Mesodermal cell (in vitro differentiated cells): ENCODE measurements around the gene WWC2.

ENCODE experiments used
- H3K27ac ChIP-seq: 2 replicates; pipeline ENCODE4 v1.7.0; 2013; ENCODE audit warnings: mild to moderate bottlenecking, low read depth, low read length, moderate library complexity; ENCODE audit not compliant: severe bottlenecking
- H3K36me3 ChIP-seq: 2 replicates; pipeline ENCODE4 v1.7.1; 2013; ENCODE audit warnings: mild to moderate bottlenecking, low read length, moderate library complexity; ENCODE audit not compliant: control insufficient read depth, insufficient read depth
- H3K4me1 ChIP-seq: one replicate; pipeline ENCODE4 v1.7.1; 2013; ENCODE audit warnings: mild to moderate bottlenecking, low read length; ENCODE audit not compliant: insufficient read depth, control insufficient read depth, poor library complexity, severe bottlenecking
- H3K4me3 ChIP-seq: 2 replicates; pipeline ENCODE4 v1.7.0; 2013; ENCODE audit warnings: low read length, control low read depth, mild to moderate bottlenecking; ENCODE audit not compliant: insufficient read depth, poor library complexity, severe bottlenecking; ENCODE audit errors: extremely low read depth
- H3K9me3 ChIP-seq: 2 replicates; pipeline ENCODE4 v1.7.1; 2013; ENCODE audit warnings: mild to moderate bottlenecking, low read length, moderate library complexity; ENCODE audit not compliant: control insufficient read depth
- WGBS, 2 experiments: methylation state at CpG; one replicate each; pipeline ENCODE4 v1.1.5; 2013; ENCODE audit warnings: missing lambda C conversion rate in 2 of 2; ENCODE audit not compliant: insufficient coverage in 2 of 2; 5-methylcytosine and 5-hydroxymethylcytosine counted together

WWC2 gene

GRCh38 chr4:183223053-183223452 is 124.0 kb downstream of the WWC2 start:
- H3K36me3 ChIP-seq = peaks cover 13% of the 10 kb centered on the region
- WGBS, 2 experiments = 100% methylated on average over 1 of the region's 3 CpGs; no CpG with 5 or more reads in 1 of the 2 experiments
- no peaks in the 10 kb centered on the region for H3K4me1 ChIP-seq
- no peaks in the 10 kb centered on the region for H3K9me3 ChIP-seq
- H3K27ac ChIP-seq = no peak overlapping the region
- no peak overlapping the region for H3K4me3 ChIP-seq

GRCh38 chr4:183229397-183229796 is 130.3 kb downstream of the WWC2 start:
- Histone ChIP-seq H3K4me3 (no peak overlapping the region), H3K4me1 (no peaks in the 10 kb centered on the region), H3K9me3 (no peaks in the 10 kb centered on the region), H3K27ac (no peak overlapping the region), H3K36me3 (peaks cover 21% of the 10 kb centered on the region)

- H3K4me1 ChIP-seq = peaks cover 40% of the 10 kb centered on the region
- peaks cover 39% of the 10 kb centered on the region for H3K36me3 ChIP-seq
- 86 to 87% methylated on average over 13 of the region's 15 CpGs for WGBS, 2 experiments
- no peaks in the 10 kb centered on the region for H3K9me3 ChIP-seq
- no peak overlapping the region for H3K4me3 ChIP-seq
- peak overlapping the region; percentile 93 for H3K27ac ChIP-seq
These were observed 141.7 kb downstream of the WWC2 start for GRCh38 chr4:183240581-183241321.

- H3K9me3 ChIP-seq = no peaks in the 10 kb centered on the region
- peaks cover 38% of the 10 kb centered on the region for H3K36me3 ChIP-seq
- 47 to 86% methylated on average over 2 of the region's 4 CpGs for WGBS, 2 experiments
- no peak overlapping the region for H3K4me3 ChIP-seq
- H3K27ac ChIP-seq = peak overlapping the region; percentile 93
- H3K4me1 ChIP-seq = peaks cover 40% of the 10 kb centered on the region
These were observed 142.2 kb downstream of the WWC2 start for GRCh38 chr4:183241322-183241640.

- Histone ChIP-seq H3K27ac (peak overlapping the region; percentile 93), H3K4me3 (no peak overlapping the region), H3K4me1 (peaks cover 40% of the 10 kb centered on the region), H3K9me3 (no peaks in the 10 kb centered on the region), H3K36me3 (peaks cover 37% of the 10 kb centered on the region)
- 20 to 80% methylated on average over 1 to 4 of the region's 6 CpGs for WGBS, 2 experiments
These were observed 142.7 kb downstream of the WWC2 start for GRCh38 chr4:183241721-183242151.

- no peaks in the 10 kb centered on the region for H3K9me3 ChIP-seq
- 84 to 100% methylated on average over 2 of the region's 2 CpGs for WGBS, 2 experiments
- no peak overlapping the region for H3K4me3 ChIP-seq
- H3K36me3 ChIP-seq = peaks cover 40% of the 10 kb centered on the region
- H3K4me1 ChIP-seq = peaks cover 40% of the 10 kb centered on the region
- peak overlapping the region; percentile 93 for H3K27ac ChIP-seq
These were observed 143.2 kb downstream of the WWC2 start for GRCh38 chr4:183242291-183242690.

GRCh38 chr4:183244019-183244418 is 145.0 kb downstream of the WWC2 start:
- H3K9me3 ChIP-seq = no peaks in the 10 kb centered on the region
- H3K4me3 ChIP-seq = no peak overlapping the region
- H3K36me3 ChIP-seq = peaks cover 33% of the 10 kb centered on the region
- H3K27ac ChIP-seq = no peak overlapping the region
- H3K4me1 ChIP-seq = peaks cover 35% of the 10 kb centered on the region
- WGBS, 2 experiments = 97 to 100% methylated on average over 5 to 6 of the region's 8 CpGs

- Histone ChIP-seq H3K27ac (no peak overlapping the region), H3K4me3 (no peak overlapping the region), H3K4me1 (peaks cover 30% of the 10 kb centered on the region), H3K9me3 (no peaks in the 10 kb centered on the region), H3K36me3 (peaks cover 33% of the 10 kb centered on the region)
- WGBS, 2 experiments = 94 to 100% methylated on average over 2 of the region's 2 CpGs
These were observed 145.4 kb downstream of the WWC2 start for GRCh38 chr4:183244506-183244905.

GRCh38 chr4:183248201-183248600 is 149.1 kb downstream of the WWC2 start:
- Histone ChIP-seq H3K27ac (no peak overlapping the region), H3K36me3 (peaks cover 54% of the 10 kb centered on the region), H3K9me3 (no peaks in the 10 kb centered on the region), H3K4me3 (no peak overlapping the region), H3K4me1 (no peaks in the 10 kb centered on the region)
- WGBS, 2 experiments = no CpG with 5 or more reads among the region's 2 CpGs

- no CpG with 5 or more reads among the region's 2 CpGs for WGBS, 2 experiments
- Histone ChIP-seq H3K9me3 (no peaks in the 10 kb centered on the region), H3K36me3 (peaks cover 64% of the 10 kb centered on the region), H3K4me3 (no peak overlapping the region), H3K27ac (no peak overlapping the region), H3K4me1 (no peaks in the 10 kb centered on the region)
These were observed 150.8 kb downstream of the WWC2 start for GRCh38 chr4:183249854-183250253.

GRCh38 chr4:183250831-183251230 is 151.8 kb downstream of the WWC2 start:
- Histone ChIP-seq H3K4me3 (no peak overlapping the region), H3K27ac (no peak overlapping the region), H3K4me1 (no peaks in the 10 kb centered on the region), H3K36me3 (peaks cover 59% of the 10 kb centered on the region), H3K9me3 (no peaks in the 10 kb centered on the region)
- no CpG with 5 or more reads among the region's 2 CpGs for WGBS, 2 experiments
